Loucy (cell line): ENCODE data around the gene STPG4.

Source experiments
- EZH2phosphoT487 ChIP-seq: fragments of 200-600 bp; IDR thresholded peaks from 2 replicates; pipeline ENCODE4 v1.6.1; 2018; ENCODE audit warnings: antibody characterized with exemption, mild to moderate bottlenecking, moderate library complexity, borderline replicate concordance
- TF ChIP-seq, protein P1 (sequence below): fragments of 200-600 bp; sonication (generic); conservative IDR thresholded peaks from 2 replicates; pipeline ENCODE4 v1.5.1; 2014; ENCODE audit warnings: mild to moderate bottlenecking, antibody characterized with exemption, low read length

DNA sequence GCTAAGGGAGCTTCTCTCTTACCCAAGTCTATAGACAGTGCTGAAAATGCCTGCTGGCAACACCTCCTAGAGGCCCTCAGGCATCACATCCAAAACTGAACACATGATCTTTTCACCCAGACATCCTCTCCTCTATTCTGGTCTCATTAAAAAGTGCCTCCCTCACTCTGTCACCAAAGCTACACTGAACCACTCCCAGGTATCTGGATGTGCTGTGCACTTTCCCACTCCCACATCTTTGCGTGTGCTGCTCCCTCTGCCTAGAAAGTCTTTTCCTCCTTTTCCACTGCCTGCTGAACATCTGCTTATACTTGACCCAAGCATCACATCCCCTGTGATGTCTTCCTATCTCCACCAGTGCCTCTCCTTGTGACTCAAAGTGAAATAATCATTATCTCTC, 26.1 kb upstream of the STPG4 start:
- TF ChIP-seq, protein P1, sequence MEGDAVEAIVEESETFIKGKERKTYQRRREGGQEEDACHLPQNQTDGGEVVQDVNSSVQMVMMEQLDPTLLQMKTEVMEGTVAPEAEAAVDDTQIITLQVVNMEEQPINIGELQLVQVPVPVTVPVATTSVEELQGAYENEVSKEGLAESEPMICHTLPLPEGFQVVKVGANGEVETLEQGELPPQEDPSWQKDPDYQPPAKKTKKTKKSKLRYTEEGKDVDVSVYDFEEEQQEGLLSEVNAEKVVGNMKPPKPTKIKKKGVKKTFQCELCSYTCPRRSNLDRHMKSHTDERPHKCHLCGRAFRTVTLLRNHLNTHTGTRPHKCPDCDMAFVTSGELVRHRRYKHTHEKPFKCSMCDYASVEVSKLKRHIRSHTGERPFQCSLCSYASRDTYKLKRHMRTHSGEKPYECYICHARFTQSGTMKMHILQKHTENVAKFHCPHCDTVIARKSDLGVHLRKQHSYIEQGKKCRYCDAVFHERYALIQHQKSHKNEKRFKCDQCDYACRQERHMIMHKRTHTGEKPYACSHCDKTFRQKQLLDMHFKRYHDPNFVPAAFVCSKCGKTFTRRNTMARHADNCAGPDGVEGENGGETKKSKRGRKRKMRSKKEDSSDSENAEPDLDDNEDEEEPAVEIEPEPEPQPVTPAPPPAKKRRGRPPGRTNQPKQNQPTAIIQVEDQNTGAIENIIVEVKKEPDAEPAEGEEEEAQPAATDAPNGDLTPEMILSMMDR = no peak
- no peak for TF ChIP-seq EZH2phosphoT487
